Mesenteric fat pad (tissue), 1 donor: Measurements from ENCODE around the gene VASH2. TPM values are rescaled to one million over a fixed set of nuclear protein-coding genes. Genes with fewer than 3 reads are reported as not detected.

Experiments used
- DNase-seq: peaks from one replicate; pipeline ENCODE4 v3.0.0-alpha.2; 2020; ENCODE audit warnings: low spot score
- total RNA-seq: library from RNA; stranded (reverse); fragmentation: NEBNext Ultra II Directional; extraction: Animal tissue kit (Norgen Biotek cat#: 25700); gene quantifications from one replicate; pipeline ENCODE4 v1.2.1, GENCODE V29; 2021
- donor health status: DM: yes; HTN: yes; CAD: no.

Gene VASH2
- total RNA-seq, 1 donor from 2014 or later, result 3.0 TPM

DNA sequence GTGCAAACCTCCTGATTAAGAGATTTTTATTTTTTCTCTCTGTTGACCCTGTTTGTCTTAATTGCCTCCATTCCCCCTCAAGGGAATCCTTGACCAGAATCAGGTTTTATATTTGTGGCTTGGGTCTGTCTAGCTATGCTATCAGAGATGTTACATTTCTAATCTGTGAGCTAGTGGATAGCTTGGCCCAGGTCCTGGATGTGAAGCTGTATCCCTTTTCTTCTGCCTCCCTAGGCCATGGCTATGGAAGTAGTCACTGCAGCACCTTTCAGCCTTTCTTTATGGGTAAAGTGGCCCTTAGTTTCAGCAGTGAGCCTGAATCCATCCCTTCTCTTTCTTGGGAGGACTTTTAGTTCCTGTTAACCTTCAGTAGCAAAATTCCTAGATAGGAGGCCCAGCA, 82.3 kb downstream of the VASH2 start:
- no peak for DNase-seq

DNA sequence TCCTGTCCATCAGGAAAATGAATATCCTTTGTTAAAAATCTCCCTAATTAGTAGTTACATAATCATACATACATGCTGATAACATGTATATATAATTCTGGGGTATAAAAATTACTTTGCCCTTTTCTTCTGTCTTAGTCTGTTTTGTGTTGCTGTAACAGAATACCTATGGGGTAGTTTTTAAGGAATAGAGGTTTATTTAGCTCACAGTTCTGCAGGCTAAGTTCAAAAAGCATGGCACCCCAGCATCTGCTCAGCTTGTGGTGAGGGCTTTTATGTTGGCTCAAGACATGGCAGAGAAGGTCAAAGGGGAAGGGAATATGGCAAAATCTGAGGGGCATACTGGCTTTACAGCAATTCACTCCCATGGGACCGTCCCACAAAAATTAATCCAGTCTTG, 84.4 kb downstream of the VASH2 start:
- DNase-seq, result no peak

DNA sequence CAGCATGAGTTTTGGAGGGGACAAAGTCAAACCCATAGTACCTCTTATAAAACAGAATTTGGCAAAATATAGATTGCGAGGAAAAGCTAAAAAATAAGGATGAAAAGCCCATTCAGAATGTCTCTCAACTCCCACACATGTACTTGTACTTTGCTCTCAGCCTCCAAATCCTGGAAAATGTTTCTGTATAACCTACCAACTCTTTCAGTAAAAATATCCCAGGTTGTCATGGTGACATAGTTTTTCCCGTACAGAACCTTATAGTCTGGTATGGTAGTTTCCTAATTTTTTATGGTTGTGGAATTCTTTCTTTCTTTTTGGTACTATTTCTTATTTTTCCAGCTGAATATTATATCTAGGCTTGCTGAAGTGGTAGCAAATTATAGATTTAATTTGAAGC, 85.2 kb downstream of the VASH2 start:
- DNase-seq, result no peak

Other genes with a start within 250 kb of the VASH2 start
- gene NSL1, start 158.8 kb upstream of the VASH2 start, total RNA-seq, result 28.3 TPM
- 22.4 TPM for gene TATDN3, start 158.6 kb upstream of the VASH2 start, total RNA-seq
- not detected for gene SPATA45, start 102.9 kb upstream of the VASH2 start, total RNA-seq
- gene FLVCR1, start 92.3 kb upstream of the VASH2 start, total RNA-seq, result 6.7 TPM
- 26.9 TPM for gene ANGEL2, start 65.3 kb downstream of the VASH2 start, total RNA-seq
- 22.7 TPM for gene RPS6KC1, start 100.7 kb downstream of the VASH2 start, total RNA-seq